Measurements from ENCODE around the gene RAB14. TPM values are rescaled to one million over a fixed set of nuclear protein-coding genes. Genes with fewer than 3 reads are reported as not detected.

Gene RAB14
- total RNA-seq, 1 donor from 2014 or later: 29.0 TPM

DNA sequence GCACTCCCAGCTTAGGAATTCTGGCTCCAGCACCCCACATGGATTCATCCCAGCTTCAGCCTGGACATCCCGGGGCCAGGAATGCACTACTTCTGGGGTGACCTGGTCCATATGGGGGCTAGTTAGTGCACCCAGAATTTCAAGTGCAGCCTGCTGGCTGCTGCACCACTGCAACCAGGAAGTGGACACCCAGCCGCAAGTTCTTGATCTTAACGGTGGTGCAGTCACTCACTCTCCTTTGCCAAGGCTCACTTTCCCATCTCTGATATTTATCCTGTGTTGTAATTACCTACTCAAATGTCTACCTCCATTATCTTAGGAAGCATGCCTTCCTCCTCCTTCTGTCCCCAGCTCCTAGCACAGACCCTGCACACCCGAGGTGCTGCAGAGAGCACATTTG lies 26.2 kb upstream of the RAB14 start:
- intact Hi-C loops (cut with DNase I): loop anchor here (1.0 kb wide), 1 partner anchor 21 kb away; no protein-coding TSS in a partner anchor
- H3K9me3 ChIP-seq: no peaks in the 10 kb centered on the region
- H3K36me3 ChIP-seq: no peaks in the 10 kb centered on the region
- H3K4me1 ChIP-seq: no peaks in the 10 kb centered on the region
- no peak for DNase-seq (ENCODE audit: extremely low spot score in 2 of 2)
- no peaks in the 10 kb centered on the region for H3K27me3 ChIP-seq
- TF ChIP-seq POLR2AphosphoS5 (IDR thresholded peaks at IDR 0.05; ENCODE audit: insufficient read depth in 1 of 2, low read depth in 1 of 2) (no peak), POLR2A (IDR thresholded peaks at IDR 0.05) (no peak)
- TF ChIP-seq, protein P1, sequence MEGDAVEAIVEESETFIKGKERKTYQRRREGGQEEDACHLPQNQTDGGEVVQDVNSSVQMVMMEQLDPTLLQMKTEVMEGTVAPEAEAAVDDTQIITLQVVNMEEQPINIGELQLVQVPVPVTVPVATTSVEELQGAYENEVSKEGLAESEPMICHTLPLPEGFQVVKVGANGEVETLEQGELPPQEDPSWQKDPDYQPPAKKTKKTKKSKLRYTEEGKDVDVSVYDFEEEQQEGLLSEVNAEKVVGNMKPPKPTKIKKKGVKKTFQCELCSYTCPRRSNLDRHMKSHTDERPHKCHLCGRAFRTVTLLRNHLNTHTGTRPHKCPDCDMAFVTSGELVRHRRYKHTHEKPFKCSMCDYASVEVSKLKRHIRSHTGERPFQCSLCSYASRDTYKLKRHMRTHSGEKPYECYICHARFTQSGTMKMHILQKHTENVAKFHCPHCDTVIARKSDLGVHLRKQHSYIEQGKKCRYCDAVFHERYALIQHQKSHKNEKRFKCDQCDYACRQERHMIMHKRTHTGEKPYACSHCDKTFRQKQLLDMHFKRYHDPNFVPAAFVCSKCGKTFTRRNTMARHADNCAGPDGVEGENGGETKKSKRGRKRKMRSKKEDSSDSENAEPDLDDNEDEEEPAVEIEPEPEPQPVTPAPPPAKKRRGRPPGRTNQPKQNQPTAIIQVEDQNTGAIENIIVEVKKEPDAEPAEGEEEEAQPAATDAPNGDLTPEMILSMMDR (IDR thresholded peaks at IDR 0.05): no peak
- no peak overlapping the region for H3K4me3 ChIP-seq
- H3K27ac ChIP-seq: no peak overlapping the region

DNA sequence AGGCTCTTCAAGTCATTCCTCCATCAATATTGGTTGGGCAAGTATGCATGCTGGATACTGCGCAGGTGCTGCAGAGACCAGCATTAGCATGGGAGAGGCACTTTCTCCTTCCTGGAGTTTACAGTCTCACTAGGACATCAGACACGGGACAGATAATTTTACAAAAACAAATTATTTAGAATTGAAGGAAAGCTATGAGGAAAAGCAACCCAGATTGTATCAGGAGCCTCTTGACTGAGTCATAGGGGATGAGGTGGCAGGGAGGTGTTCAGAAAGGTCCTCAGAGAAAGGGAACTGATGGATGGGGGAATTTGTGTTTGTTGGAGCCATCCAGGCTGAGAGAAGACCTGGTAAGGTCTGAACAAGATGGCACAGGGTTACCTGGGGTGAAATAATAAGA lies 24.5 kb upstream of the RAB14 start:
- Histone ChIP-seq H3K27ac (no peak overlapping the region), H3K4me1 (no peaks in the 10 kb centered on the region), H3K27me3 (no peaks in the 10 kb centered on the region), H3K36me3 (no peaks in the 10 kb centered on the region), H3K4me3 (no peak overlapping the region), H3K9me3 (no peaks in the 10 kb centered on the region)
- no peak for DNase-seq (ENCODE audit: extremely low spot score in 2 of 2)
- TF ChIP-seq, protein P1 (IDR thresholded peaks at IDR 0.05): no peak
- no peak for TF ChIP-seq POLR2AphosphoS5 (IDR thresholded peaks at IDR 0.05; ENCODE audit: insufficient read depth in 1 of 2, low read depth in 1 of 2)
- TF ChIP-seq POLR2A (IDR thresholded peaks at IDR 0.05): no peak
- intact Hi-C loops (cut with DNase I): no loop called here

- Histone ChIP-seq H3K4me1 (no peaks in the 10 kb centered on the region), H3K27me3 (no peaks in the 10 kb centered on the region), H3K4me3 (no peak overlapping the region), H3K9me3 (no peaks in the 10 kb centered on the region), H3K36me3 (no peaks in the 10 kb centered on the region), H3K27ac (no peak overlapping the region)
- intact Hi-C loops (cut with DNase I): no loop called here
- TF ChIP-seq POLR2AphosphoS5 (IDR thresholded peaks at IDR 0.05; ENCODE audit: insufficient read depth in 1 of 2, low read depth in 1 of 2) (no peak), POLR2A (IDR thresholded peaks at IDR 0.05) (no peak)
- TF ChIP-seq, protein P1 (IDR thresholded peaks at IDR 0.05): no peak
- DNase-seq (ENCODE audit: extremely low spot score in 2 of 2): no peak
Measured at GRCh38 chr9:121225240-121225639, 23.6 kb upstream of the RAB14 start.

GRCh38 chr9:121222524-121223171 lies 21.0 kb upstream of the RAB14 start:
- H3K27me3 ChIP-seq: no peaks in the 10 kb centered on the region
- intact Hi-C loops (cut with DNase I): no loop called here
- H3K4me3 ChIP-seq: no peak overlapping the region

GRCh38 chr9:121221664-121222055 lies 20.0 kb upstream of the RAB14 start:
- intact Hi-C loops (cut with DNase I): no loop called here
- H3K27ac ChIP-seq: peak overlapping the region; percentile 28
- H3K4me1 ChIP-seq: no peaks in the 10 kb centered on the region
- no peak for DNase-seq (ENCODE audit: extremely low spot score in 2 of 2)
- H3K27me3 ChIP-seq: no peaks in the 10 kb centered on the region
- TF ChIP-seq, protein P1 (IDR thresholded peaks at IDR 0.05): no peak
- TF ChIP-seq POLR2AphosphoS5 (IDR thresholded peaks at IDR 0.05; ENCODE audit: insufficient read depth in 1 of 2, low read depth in 1 of 2) (no peak), POLR2A (IDR thresholded peaks at IDR 0.05) (no peak)
- H3K9me3 ChIP-seq: no peaks in the 10 kb centered on the region
- no peaks in the 10 kb centered on the region for H3K36me3 ChIP-seq
- H3K4me3 ChIP-seq: no peak overlapping the region

More at GRCh38 chr9:121222524-121223171, 21.0 kb upstream of the RAB14 start:
- Histone ChIP-seq H3K9me3 (no peaks in the 10 kb centered on the region), H3K4me1 (no peaks in the 10 kb centered on the region), H3K27ac (no peak overlapping the region), H3K36me3 (no peaks in the 10 kb centered on the region)
- TF ChIP-seq POLR2A (IDR thresholded peaks at IDR 0.05) (no peak), POLR2AphosphoS5 (IDR thresholded peaks at IDR 0.05; ENCODE audit: insufficient read depth in 1 of 2, low read depth in 1 of 2) (no peak)
- TF ChIP-seq, protein P1 (IDR thresholded peaks at IDR 0.05): peak; percentile 32 to 58 (median 47)
- peak in 1 of 2 donors; percentile 64 for DNase-seq (ENCODE audit: extremely low spot score in 2 of 2)
